ENCODE measurements around the gene FNDC3A.
A peak's percentile ranks its signal among the peaks of the same experiment; 100 is the strongest.

Gene FNDC3A

DNA sequence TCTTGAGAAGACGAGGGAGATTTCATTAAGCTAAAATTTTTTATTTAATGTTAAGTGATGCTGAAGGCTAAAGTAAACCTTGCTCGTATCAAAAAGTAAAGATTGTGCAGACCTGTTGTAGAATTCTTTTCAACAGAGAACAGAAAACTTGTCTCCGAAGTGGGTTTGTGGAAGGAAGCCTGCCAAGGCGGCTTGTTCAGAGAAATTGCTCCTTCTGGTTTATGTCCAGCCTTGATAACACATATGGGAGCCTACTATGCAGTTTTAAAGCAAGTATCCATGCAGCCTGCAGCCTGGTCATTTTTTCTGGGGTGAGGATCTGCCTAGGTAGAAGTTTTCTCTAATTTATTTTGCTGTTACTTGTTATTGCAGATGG is 245.9 kb downstream of the FNDC3A start:
- no peak for DNase-seq

DNA sequence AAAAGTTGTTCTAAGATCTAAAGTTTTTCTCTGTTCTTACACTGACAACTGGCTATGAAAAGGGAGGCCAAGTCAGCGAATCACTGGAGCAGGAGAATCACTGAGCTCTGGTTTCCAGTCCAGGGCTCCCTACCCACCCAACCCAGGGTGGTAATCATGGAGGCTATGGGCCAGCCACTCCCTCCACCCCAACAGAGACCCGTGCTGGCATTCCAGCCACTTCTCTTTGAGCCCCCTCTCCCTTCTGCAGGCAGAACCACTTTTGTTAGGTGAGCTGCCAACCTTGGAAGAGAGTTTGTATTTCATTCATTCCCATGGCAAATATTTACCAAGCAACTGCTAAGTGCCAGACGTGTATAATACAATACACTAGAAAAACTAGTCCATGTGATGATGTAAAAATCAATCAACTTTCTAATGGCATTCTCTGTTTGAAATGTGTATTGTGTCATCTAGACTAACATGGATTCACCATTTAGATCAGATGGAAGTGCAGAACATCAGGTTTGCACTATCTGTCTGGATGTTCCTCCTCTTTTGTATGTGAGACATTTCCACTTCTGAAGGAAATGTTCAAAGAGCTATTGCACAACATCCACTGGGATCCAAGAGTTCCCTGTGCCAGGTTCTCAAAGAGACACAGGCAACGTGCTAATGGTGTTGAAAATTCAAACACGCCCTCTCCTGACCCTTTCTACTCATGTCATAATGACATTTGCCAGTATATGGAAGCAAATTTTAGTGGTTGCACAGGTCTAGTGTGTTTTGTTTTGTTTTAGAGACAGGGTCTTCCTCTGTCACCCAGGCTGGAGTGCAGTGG is 249.7 kb downstream of the FNDC3A start:
- DNase-seq = peak; percentile 56 to 70

DNA sequence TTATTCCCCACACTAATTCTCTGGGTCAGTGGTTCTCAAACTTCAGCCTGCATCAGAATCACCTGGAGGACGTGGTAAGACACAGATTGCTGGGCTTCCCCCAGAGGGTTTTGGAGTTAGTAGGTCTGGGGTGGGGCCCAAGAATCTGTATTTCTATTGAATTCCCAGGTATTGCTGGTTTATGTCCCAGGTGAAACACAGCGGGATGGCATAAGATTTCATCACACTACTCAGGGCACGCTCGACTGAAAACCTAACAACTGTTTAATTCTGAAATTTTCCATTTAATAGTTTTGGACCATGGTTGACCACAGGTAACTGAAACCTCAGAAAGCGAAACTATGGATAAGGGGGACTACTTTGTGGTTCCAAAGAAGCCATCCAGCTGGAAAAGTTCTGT is 250.9 kb downstream of the FNDC3A start:
- DNase-seq = no peak

DNA sequence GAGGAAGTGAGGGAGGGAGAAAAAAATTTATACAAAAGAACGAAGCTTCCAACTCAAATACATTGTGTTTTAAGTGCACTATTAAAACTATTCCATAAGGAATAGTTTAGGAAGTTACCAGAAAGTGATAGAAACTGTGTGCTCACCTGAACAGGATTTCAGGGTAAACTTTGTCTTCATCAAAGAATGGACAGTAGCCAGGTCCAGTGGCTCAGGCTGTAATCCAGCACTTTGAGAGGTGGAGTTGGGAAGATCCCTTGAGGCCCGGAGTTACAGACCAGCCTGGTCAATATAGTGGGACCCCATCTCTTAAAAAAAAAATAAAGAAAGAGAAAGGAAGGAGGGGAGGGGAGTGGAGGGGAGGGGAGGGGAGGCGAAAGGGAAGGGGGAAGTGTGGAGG is 259.0 kb downstream of the FNDC3A start:
- no peak for DNase-seq

DNA sequence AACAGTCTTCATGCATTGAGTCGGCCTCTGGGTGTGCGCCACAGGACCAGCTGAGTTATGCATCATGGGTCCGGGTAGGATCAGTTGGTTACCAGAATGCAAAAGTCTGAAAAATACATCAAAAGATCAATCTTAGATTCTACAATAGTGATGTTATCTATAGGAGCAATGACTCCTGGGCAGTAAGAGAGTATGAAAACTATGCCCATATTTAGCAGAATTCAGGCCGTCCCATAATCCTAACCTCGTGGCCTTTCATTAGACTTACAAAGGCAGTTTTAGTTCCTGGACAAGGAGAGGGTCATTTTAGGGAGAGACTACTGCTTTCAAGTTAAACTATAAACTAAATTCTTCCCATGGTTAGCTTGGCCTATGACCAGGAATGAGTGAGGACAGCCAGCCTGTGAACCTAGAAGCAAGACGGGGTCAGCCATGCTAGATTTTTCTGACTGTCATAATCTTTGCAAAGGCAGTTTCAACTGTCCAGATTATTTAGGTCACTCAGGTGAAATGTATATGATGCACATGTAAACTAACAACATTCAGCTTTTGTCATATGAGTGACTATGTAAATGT is 260.2 kb downstream of the FNDC3A start:
- no peak for DNase-seq

DNA sequence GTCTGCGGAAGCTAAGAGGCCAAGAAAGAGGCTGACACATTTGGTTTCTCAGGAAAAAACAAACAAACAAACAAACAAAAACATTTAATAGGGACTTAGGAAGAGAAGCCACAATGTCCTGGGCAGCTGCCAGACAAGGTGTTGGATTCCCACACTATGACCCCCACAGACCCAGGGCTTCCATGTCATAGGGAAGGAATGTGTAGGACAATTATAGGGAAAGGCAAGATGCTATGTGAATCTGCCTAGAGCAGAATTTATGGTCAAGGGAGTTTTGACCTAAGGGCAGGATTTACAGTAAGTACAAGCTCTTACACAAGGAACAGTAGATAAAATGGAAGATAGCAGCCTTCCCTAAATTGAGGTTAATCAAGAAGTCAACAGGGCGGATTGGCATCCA is 262.9 kb downstream of the FNDC3A start:
- no peak for DNase-seq

DNA sequence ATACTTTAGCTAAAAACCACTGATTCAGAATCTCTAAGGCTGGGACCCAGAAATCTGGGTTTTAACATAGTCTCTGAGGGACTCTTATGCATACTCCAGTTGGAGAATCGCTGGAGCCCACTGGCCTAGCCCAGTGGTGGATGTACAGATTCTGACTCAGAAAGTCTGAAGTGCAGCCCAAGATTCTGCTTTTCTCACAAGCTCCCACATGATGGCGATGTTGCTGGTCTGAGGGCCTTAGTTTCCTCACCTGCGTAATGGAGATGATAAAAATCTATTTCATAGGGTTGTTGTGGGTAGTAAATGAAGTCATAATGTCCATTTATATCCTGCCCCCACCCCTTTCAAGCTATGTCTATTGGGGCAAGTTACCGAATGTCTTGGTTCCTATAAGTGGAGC is 264.3 kb downstream of the FNDC3A start:
- DNase-seq = peak; percentile 64 to 78

DNA sequence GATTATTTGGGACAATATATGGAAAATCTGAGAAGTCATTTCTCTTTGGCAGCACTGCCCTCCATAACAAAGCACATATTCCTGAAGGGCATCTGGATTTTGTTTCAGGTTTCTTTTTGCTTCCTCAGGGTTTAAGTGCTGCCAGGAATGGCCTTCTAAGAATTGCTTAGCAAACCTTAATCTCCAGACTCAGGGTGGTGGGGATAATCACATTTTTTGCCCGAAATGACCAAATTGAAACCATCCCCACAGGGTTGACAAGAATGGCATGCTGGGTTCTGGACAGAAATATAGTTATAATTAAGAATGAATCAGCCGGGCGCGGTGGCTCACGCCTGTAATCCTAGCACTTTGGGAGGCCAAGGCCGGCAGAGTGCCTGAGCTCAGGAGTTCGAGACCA is 265.6 kb downstream of the FNDC3A start:
- DNase-seq = no peak

DNA sequence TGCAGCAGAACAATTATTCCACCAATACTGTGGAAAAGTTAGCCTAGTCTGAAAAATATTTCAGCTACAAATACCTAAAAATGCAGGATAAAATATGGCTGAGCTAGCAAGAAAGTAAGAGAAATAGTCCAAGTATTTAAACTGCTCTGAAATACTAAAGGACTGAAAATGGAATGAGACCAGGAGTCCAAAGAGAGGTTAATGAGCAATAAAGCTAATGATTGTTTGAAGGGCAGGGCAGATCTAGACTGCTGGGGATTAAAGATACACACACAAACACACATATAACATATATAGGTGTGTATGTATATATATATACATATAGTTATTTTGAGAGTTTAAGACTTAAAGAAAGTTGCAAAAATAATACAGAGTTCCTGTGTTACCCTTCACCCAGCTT is 269.4 kb downstream of the FNDC3A start:
- DNase-seq = no peak

DNA sequence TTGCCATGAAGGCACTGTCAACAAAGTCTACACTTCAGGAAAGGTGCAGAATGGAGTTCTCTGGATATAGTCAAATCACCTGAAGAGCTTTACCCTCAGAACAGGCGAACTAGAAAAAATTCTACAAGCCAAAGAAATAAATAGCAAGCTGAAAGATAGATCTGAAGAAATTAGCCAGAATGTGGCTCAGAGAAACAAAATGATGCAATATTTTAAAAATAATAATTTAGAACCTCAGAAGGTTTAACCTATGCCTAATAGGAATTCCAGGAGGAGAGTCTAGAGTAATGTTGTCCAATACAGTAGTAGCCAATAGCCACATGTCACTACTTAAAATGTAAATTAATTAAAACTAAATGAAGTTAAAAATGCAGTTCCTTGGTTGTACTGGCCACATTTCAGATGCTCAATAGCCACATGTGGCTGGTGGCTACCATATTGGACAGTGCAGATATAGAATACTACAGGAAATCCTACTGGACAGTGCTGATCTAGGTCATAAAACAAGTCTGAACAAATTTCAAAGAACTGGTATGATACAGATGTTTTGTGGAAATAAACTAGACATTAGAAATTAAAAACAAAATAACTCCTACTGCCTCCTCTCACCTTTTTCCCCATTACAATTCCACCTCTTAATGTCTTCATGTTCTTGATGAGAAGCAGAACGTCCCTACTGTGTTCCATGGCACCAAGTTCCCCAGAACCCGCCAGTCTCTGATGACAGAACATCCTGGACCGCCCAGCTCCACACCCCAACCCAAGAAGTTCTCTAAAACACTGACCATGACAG is 271.3 kb downstream of the FNDC3A start:
- peak in 1 of 2 experiments; percentile 53 for DNase-seq

DNA sequence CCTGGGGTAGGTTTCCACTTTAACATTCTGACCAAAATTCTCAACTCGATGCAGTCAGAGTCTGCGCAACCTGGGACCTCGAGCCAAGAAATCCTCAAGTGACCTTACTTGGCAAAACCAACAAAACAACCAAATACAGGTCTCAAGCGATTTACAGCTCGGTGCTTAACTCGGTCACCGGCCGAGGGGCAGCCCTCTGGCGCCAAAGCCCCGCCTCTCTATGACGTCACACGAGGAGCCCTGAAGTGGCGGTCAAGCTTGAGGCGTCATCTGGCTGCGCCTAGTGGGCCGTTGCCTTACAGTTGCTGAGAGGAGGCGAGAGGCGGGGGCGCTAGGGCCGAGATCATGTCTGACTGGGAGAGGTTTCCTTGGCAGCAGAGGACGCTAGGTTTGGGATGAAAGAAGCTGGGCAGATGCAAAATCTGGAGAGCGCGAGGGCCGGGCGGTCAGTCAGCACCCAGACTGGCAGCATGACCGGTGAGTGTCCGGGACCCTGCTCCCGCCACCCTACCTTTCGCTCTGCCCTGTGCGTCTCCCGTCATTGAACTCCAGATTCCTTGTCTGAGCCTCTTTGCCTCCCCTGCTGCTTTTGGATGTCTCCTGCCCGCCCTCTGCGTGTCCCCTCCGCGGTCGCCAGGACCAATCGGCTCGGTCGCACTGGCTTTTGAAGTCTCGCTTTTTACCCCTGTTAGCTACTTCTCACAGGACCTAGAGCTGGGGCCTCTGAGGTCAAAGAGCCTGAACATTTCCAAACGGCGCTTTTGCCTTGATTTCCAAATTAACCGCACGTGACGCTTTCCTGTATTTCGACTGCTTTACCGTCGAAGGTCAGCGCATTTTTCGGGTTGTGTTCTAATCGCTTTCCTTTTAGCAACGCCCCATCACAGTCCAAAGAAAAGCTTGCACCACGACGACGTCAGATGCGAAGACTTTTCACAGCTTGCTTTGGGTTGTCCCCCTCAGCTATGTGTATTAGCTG is 272.2 kb downstream of the FNDC3A start, which contains the start of gene CDADC1:
CDADC1 (plus strand) TSS at position 283 of the 979 bp plus-strand sequence; CDS start at position 396, 113 bp downstream.
- DNase-seq = peak; percentile 91 to 92

DNA sequence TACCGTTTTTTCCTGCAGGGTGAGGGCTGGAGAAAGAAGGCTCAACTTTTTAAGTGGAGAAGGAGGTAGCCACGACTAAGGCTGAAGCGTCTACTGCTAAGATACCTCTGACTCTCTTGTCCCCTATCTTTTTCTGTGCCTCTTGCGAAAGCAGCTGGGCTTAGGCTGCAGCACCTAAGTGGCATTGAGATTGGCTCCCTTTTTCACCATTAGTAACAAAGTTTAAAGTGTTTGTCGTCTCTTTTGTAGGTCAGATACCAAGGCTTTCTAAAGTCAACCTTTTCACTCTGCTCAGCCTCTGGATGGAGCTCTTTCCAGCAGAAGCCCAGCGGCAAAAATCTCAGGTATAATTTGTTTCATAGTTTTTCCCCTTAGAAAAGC is 272.9 kb downstream of the FNDC3A start:
- DNase-seq = peak; percentile 29 to 55

DNA sequence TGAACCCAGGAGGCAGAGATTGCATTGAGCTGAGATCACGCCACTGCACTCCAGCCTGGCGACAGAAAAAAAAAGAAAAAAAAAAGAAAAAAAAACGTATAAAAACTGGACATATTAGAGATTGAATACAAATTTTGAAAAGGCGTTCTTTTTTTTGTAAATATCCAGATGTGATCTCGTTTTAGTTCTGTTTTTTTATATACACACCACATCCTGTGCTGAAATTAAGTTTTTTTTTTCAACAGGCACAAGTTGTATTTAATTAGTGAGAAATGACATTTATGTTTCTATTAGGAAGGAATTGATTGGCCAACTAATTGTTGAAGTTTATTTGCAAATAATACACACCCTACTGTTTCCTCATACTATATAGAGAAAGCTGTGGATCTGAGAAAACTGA is 275.6 kb downstream of the FNDC3A start:
- DNase-seq = no peak

DNA sequence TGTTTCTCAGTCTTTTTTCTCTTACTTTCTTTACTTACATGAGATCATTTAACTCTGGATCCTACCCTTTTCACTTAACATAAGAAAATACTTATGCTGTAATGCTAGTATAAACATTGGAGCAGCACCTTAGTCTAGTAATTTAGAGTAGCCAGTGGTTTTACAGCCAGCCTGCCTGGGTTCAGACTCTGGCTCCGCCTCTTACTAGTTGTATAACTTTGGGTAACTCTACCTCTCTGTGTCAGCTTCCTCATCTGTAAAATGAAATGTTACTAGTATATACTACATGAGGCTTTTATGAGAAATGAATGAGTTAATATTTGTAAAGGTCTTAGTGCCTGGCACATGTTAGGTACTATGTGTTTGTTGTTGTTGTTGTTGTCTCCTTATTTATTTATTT is 277.6 kb downstream of the FNDC3A start:
- DNase-seq = peak; percentile 82 to 88

DNA sequence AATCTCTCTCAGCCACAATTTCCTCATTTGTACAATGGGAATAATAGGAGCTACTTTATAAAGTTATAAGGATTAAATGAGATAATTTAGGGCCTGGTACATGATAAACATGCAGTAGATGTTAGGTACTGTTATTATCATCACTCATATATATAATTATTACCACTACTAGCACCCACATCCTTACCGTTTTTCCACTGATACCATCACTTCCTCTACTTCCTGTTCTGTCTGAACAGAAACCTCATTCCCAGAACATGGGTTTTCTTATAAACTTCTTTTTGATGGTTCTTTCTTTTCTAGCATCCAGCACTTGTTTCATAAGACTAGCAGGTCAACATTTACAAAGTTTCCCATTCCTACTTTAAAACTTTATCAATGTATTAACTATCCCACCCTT is 278.3 kb downstream of the FNDC3A start:
- DNase-seq = peak; percentile 28 to 55

DNA sequence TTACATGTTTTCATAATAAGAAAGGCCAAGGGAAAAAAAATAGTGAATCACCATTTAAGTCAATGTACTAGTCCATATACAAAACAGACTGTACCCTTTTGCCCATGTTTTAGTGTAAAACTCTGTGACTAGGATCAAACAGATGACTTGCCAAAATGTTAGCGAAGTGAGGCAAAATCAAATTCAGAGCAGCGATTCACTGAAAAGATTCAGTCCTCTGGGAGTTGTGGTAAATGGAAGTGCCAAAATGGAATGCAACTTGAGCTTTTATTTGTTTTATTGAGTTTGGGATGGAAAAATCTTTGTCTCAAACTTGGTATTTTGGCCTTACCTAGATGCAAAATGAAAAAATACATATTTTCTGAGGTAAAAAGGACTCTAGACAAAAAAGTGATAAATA is 281.1 kb downstream of the FNDC3A start:
- DNase-seq = no peak

DNA sequence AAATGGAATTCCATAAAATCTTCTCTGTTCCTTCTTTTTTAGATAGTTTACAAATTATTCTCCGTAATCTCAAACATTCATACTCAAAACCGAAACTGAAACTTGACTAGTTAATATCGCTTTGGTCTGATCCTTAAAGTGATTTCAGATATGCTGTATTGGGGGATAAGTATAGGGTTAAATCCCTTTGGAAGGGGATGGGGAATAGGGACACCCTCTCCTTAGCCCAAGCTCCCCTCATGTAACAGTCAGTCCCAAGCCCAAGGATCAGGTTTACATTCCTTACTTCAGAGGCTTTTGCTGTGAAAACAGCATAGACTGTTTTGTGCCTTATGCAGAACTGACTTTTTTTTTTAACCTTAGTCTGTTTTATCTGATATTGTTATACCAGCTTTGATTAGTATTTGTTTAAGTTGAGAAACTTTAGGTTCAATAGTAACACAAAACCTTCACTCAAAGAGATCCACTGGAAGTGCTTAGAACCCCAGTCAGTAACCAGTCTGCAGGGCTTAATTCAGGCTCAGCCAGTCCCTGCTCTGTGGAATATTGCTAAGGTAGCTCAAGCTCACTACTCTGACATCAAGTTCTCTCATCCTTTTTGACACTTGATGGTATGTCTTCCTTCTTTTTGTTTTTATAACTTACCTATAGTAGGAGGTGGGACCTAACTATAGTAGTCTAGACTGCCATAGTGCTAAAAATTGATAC is 282.5 kb downstream of the FNDC3A start:
- DNase-seq = no peak
